Neural crest cell (in vitro differentiated cells): Measurements from ENCODE around the gene RHBDF2. TPM values are rescaled to one million over a fixed set of nuclear protein-coding genes. Genes with fewer than 3 reads are reported as not detected.
A peak's percentile ranks its signal among the peaks of the same experiment; 100 is the strongest.

Source experiments
- DNase-seq: peaks from one replicate; pipeline ENCODE4 v3.0.0; 2021; ENCODE audit warnings: low read depth, mixed read lengths, low spot score
- H3K27ac Mint-ChIP-seq: one replicate; pipeline ENCODE4 v1.8.0; 2021; ENCODE audit warnings: mild to moderate bottlenecking, mixed read lengths; ENCODE audit not compliant: unreplicated experiment
- H3K27me3 Mint-ChIP-seq: 2 replicates; pipeline ENCODE4 v1.8.0; 2021; ENCODE audit warnings: low read depth, mild to moderate bottlenecking, mixed read lengths
- H3K36me3 Mint-ChIP-seq: 2 replicates; pipeline ENCODE4 v1.8.0; 2021; ENCODE audit warnings: low read depth, mild to moderate bottlenecking, mixed read lengths
- H3K4me1 Mint-ChIP-seq: 2 replicates; pipeline ENCODE4 v1.8.0; 2021; ENCODE audit warnings: mixed read lengths
- H3K4me3 Mint-ChIP-seq: one replicate; pipeline ENCODE4 v1.8.0; 2021; ENCODE audit warnings: mild to moderate bottlenecking, mixed read lengths
- H3K9me3 Mint-ChIP-seq: 2 replicates; pipeline ENCODE4 v1.8.0; 2021; ENCODE audit warnings: mixed read lengths
- CTCF ChIP-seq: fragments of 200-600 bp; sonication (generic); conservative IDR thresholded peaks from 2 replicates; pipeline ENCODE4 v1.5.0; 2021; ENCODE audit warnings: antibody characterized with exemption, mild to moderate bottlenecking
- total RNA-seq: library from RNA; stranded (reverse); gene quantifications from 2 replicates; pipeline ENCODE4 v1.2.1, GENCODE V29; 2021

The RHBDF2 gene
- total RNA-seq, 1 donor from 2014 or later = 3.6 TPM

GRCh38 chr17:76477576-76477975 lies 23.6 kb downstream of the RHBDF2 start:
- Mint-ChIP-seq H3K27me3 (no peaks in the 10 kb centered on the region), H3K4me1 (peaks cover 11% of the 10 kb centered on the region), H3K27ac (no peak overlapping the region), H3K4me3 (no peak overlapping the region), H3K36me3 (no peaks in the 10 kb centered on the region), H3K9me3 (no peaks in the 10 kb centered on the region)
- TF ChIP-seq CTCF = no peak
- DNase-seq = no peak

DNA sequence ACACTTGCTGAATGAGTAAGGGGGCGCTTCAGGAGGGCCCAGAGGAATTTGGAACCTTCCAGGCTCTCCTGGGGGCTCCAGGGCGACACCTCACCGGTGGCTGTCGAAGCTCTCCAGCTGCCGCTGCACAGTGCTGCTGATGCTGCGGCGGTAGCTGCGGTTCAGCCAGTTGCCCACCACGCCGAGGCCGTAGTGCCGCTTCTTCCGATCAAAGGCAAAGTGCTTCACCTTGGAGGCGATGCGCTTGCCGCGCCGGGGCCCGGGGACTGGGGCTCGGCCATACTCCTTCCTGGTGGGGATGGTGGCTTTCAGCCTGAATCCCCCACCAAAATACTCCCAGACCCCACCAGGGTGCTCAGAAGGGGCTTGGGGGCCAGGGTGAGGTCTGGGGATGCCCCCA lies 24.5 kb downstream of the RHBDF2 start:
- Mint-ChIP-seq H3K27ac (no peak overlapping the region), H3K9me3 (no peaks in the 10 kb centered on the region), H3K27me3 (no peaks in the 10 kb centered on the region), H3K36me3 (no peaks in the 10 kb centered on the region), H3K4me3 (no peak overlapping the region), H3K4me1 (peaks cover 6% of the 10 kb centered on the region)
- DNase-seq = no peak
- TF ChIP-seq CTCF = no peak

DNA sequence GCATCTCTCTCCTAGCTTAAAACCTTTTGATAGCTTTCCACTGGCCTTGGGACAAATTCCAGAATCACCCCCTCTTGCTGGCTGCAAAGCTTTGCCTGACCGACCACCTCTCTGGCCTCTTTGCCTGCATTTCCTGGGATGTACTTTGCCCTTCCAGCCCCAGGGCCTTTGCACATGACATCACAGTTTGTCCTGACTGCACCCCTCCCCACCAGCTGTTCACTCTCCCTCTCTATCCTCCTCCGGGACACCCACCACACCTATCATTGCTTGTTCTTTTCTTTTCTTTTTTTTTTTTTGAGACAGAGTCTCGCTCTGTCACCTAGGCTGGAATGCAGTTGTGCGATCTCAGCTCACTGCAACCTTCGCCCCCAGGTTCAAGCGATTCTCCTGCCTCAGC lies 25.9 kb downstream of the RHBDF2 start:
- Mint-ChIP-seq H3K9me3 (no peaks in the 10 kb centered on the region), H3K36me3 (no peaks in the 10 kb centered on the region), H3K27ac (no peak overlapping the region), H3K4me3 (no peak overlapping the region), H3K4me1 (no peaks in the 10 kb centered on the region), H3K27me3 (no peaks in the 10 kb centered on the region)
- TF ChIP-seq CTCF = no peak
- DNase-seq = no peak

DNA sequence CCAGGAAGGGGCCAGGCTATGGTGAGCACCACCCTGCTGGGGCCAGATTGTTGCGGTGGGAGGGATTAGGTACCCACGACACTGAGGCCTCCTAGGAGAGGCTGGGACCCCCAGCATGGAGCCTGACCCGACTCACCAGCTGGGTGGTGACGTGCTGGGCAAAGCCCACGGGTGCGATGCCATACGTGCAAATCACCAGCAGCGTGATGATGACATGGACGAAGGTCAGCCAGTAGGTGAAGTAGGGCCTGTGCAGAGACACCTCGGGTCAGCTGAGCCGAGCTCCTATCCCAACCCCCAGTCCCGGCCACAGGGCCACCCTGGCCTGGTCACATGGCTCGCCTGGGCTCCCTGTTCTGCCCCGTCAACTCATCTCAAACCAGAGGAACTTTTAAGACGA lies 26.3 kb downstream of the RHBDF2 start:
- H3K9me3 Mint-ChIP-seq = no peaks in the 10 kb centered on the region
- DNase-seq = no peak
- H3K4me1 Mint-ChIP-seq = no peaks in the 10 kb centered on the region
- no peaks in the 10 kb centered on the region for H3K36me3 Mint-ChIP-seq
- no peaks in the 10 kb centered on the region for H3K27me3 Mint-ChIP-seq
- H3K4me3 Mint-ChIP-seq = no peak overlapping the region
- TF ChIP-seq CTCF = no peak
- H3K27ac Mint-ChIP-seq = no peak overlapping the region

GRCh38 chr17:76474238-76474637 lies 27.0 kb downstream of the RHBDF2 start:
- Mint-ChIP-seq H3K27ac (no peak overlapping the region), H3K4me1 (no peaks in the 10 kb centered on the region), H3K4me3 (no peak overlapping the region), H3K36me3 (no peaks in the 10 kb centered on the region), H3K9me3 (no peaks in the 10 kb centered on the region), H3K27me3 (no peaks in the 10 kb centered on the region)
- no peak for TF ChIP-seq CTCF
- no peak for DNase-seq

DNA sequence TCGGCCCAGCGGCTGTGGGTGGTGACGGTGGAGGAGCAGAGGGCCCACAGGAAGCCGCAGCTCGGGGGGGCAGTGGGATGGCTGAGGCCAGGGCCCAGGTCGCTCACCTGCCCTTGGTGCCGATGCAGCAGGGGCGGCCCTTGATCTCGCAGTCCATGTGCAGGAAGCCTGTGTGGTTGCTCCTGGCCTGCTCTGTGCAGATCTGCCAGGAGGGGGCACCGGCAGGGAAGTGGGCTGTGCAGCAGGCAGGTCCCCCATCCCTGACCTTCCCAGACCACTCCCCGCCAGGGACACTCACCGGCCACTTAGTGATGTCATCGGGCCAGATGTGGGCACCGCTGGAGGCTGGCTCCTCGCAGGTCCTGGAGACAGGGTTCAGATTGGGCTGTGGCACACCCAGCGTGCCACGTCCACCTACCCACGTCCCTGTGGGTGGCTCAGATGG lies 27.7 kb downstream of the RHBDF2 start:
- no peak overlapping the region for H3K4me3 Mint-ChIP-seq
- H3K27ac Mint-ChIP-seq = no peak overlapping the region
- no peaks in the 10 kb centered on the region for H3K9me3 Mint-ChIP-seq
- peak; percentile 47 for TF ChIP-seq CTCF
- no peaks in the 10 kb centered on the region for H3K36me3 Mint-ChIP-seq
- peak; percentile 36 for DNase-seq
- H3K4me1 Mint-ChIP-seq = no peaks in the 10 kb centered on the region
- H3K27me3 Mint-ChIP-seq = no peaks in the 10 kb centered on the region
